ENCODE data around the gene CENPF.

GRCh38 chr1:214636436-214636835 is 33.4 kb downstream of the CENPF start:
- TF ChIP-seq CTCF (IDR thresholded peaks at IDR 0.05) (no peak), POLR2A (IDR thresholded peaks at IDR 0.05) (no peak)
